Islet of Langerhans (tissue), 1 donor: Measurements from ENCODE around the gene L3MBTL4.
"Not testable (repeated sequence)": the region's sequence is repeated elsewhere in the genome, so short reads cannot be mapped to it uniquely, and the experiment has no call there.

ENCODE experiments used
- FAIRE-seq: peaks from one replicate; lab custom pipeline; 2011; peaks lifted over from hg19 to GRCh38; lab: Jason Lieb, UNC

L3MBTL4 gene

GRCh38 chr18:6103741-6104140, 311.0 kb downstream of the L3MBTL4 start:
- FAIRE-seq = no peak

- no peak for FAIRE-seq
Observed at GRCh38 chr18:6096730-6097129, 318.0 kb downstream of the L3MBTL4 start.

GRCh38 chr18:6088432-6088831, 326.3 kb downstream of the L3MBTL4 start:
- FAIRE-seq = no peak

- no peak for FAIRE-seq
Observed at GRCh38 chr18:6086731-6087130, 328.0 kb downstream of the L3MBTL4 start.

GRCh38 chr18:6079406-6079805, 335.3 kb downstream of the L3MBTL4 start:
- no peak for FAIRE-seq

- no peak for FAIRE-seq
Observed at GRCh38 chr18:6078877-6079276, 335.8 kb downstream of the L3MBTL4 start.

GRCh38 chr18:6072423-6072822, 342.3 kb downstream of the L3MBTL4 start:
- not testable (repeated sequence) for FAIRE-seq

- FAIRE-seq = peak; percentile 55
Observed at GRCh38 chr18:6069539-6069938, 345.2 kb downstream of the L3MBTL4 start.

- FAIRE-seq = no peak
Observed at GRCh38 chr18:6069103-6069502, 345.6 kb downstream of the L3MBTL4 start.

GRCh38 chr18:6060149-6060548, 354.6 kb downstream of the L3MBTL4 start:
- FAIRE-seq = no peak

GRCh38 chr18:6059551-6059950, 355.2 kb downstream of the L3MBTL4 start:
- FAIRE-seq = no peak

- no peak for FAIRE-seq
Observed at GRCh38 chr18:6058941-6059340, 355.8 kb downstream of the L3MBTL4 start.

GRCh38 chr18:6057604-6058003, 357.1 kb downstream of the L3MBTL4 start:
- FAIRE-seq = no peak

GRCh38 chr18:6056171-6056910, 358.4 kb downstream of the L3MBTL4 start:
- no peak for FAIRE-seq

- no peak for FAIRE-seq
Observed at GRCh38 chr18:6055711-6056110, 359.0 kb downstream of the L3MBTL4 start.

- FAIRE-seq = no peak
Observed at GRCh38 chr18:6054256-6054842, 360.4 kb downstream of the L3MBTL4 start.

GRCh38 chr18:6052449-6052913, 362.2 kb downstream of the L3MBTL4 start:
- no peak for FAIRE-seq

GRCh38 chr18:6047596-6047995, 367.1 kb downstream of the L3MBTL4 start:
- FAIRE-seq = not testable (repeated sequence)

- FAIRE-seq = no peak
Observed at GRCh38 chr18:6044773-6045172, 369.9 kb downstream of the L3MBTL4 start.

- no peak for FAIRE-seq
Observed at GRCh38 chr18:6044319-6044718, 370.4 kb downstream of the L3MBTL4 start.

GRCh38 chr18:6039055-6039454, 375.7 kb downstream of the L3MBTL4 start:
- FAIRE-seq = no peak

GRCh38 chr18:6031442-6031841, 383.3 kb downstream of the L3MBTL4 start:
- no peak for FAIRE-seq

GRCh38 chr18:6031002-6031401, 383.7 kb downstream of the L3MBTL4 start:
- FAIRE-seq = no peak

- no peak for FAIRE-seq
Observed at GRCh38 chr18:6024745-6025248, 389.9 kb downstream of the L3MBTL4 start.
